H1 (cell line): ENCODE measurements around the gene CDKN1A. TPM values are rescaled to one million over a fixed set of nuclear protein-coding genes. Genes with fewer than 3 reads are reported as not detected.

Source experiments
- CTCF ChIA-PET: fragments of 300-600 bp; sonication (Branson Sonifier 250); formaldehyde crosslinking; loops from one replicate; lab custom pipeline; 2021; ENCODE audit not compliant: partially characterized antibody; lab: Charles Lee
- POLR2A ChIA-PET: fragments of 300-600 bp; sonication (Branson Sonifier 250); formaldehyde crosslinking; loops from one replicate; lab custom pipeline; 2021; ENCODE audit warnings: inconsistent platforms; ENCODE audit not compliant: partially characterized antibody; lab: Charles Lee
- DNase-seq, 2 experiments: peaks; one replicate each; pipeline versions ENCODE4 v3.0.0 to v3.0.0-alpha.2; 2010 to 2022; ENCODE audit warnings: low spot score in 2 of 2, low read depth in 1 of 2, mixed read lengths in 1 of 2
- FAIRE-seq: peaks from 2 replicates; lab custom pipeline; 2011; peaks lifted over from hg19 to GRCh38; lab: Jason Lieb, UNC
- H2AFZ ChIP-seq: 2 replicates; pipeline ENCODE4 v1.8.1; 2012; ENCODE audit warnings: low read length, inconsistent platforms
- H2AK5ac ChIP-seq: 2 replicates; pipeline ENCODE4 v1.6.1; 2013; ENCODE audit warnings: low read depth, low read length
- H2BK120ac ChIP-seq: replicated peaks from 2 replicates; pipeline ENCODE3; 2013; ENCODE audit warnings: low read depth, low read length, inconsistent platforms
- H2BK12ac ChIP-seq: 2 replicates; pipeline ENCODE4 v1.6.1; 2013; ENCODE audit warnings: low read depth, low read length
- H2BK15ac ChIP-seq: 2 replicates; pipeline ENCODE4 v1.6.1; 2013; ENCODE audit warnings: low read length
- H2BK20ac ChIP-seq: 2 replicates; pipeline ENCODE4 v1.6.1; 2013; ENCODE audit warnings: low read length
- H2BK5ac ChIP-seq: 2 replicates; pipeline ENCODE4 v1.6.1; 2013; ENCODE audit warnings: low read depth, low read length
- H3K14ac ChIP-seq: 2 replicates; pipeline ENCODE4 v1.6.1; 2013; ENCODE audit warnings: inconsistent platforms; ENCODE audit not compliant: insufficient read length
- H3K18ac ChIP-seq: 2 replicates; pipeline ENCODE4 v1.6.1; 2013; ENCODE audit warnings: low read length; ENCODE audit errors: extremely low read depth
- H3K23ac ChIP-seq: 2 replicates; pipeline ENCODE4 v1.6.1; 2013; ENCODE audit warnings: inconsistent platforms; ENCODE audit not compliant: insufficient read length
- H3K23me2 ChIP-seq: 2 replicates; pipeline ENCODE4 v1.6.1; 2013; ENCODE audit warnings: low read depth, low read length
- H3K27ac ChIP-seq: 2 replicates; pipeline ENCODE4 v1.6.1; 2011; ENCODE audit warnings: low read depth, low read length, inconsistent platforms
- H3K27me3 ChIP-seq, 4 experiments: replicated peaks in 1 of 4; 1 replicate in 1 of 4; 2 replicates in 3 of 4; pipeline versions ENCODE4 v1.6.1 to v1.8.1; 2011 to 2013; ENCODE audit warnings: low read length in 3 of 4, mild to moderate bottlenecking in 3 of 4, inconsistent platforms in 2 of 4, mixed read lengths in 2 of 4, moderate library complexity in 1 of 4; ENCODE audit not compliant: control insufficient read depth in 3 of 4, insufficient read depth in 3 of 4; ENCODE audit errors: extremely low read depth in 1 of 4
- H3K36me3 ChIP-seq, 4 experiments: 2 replicates each; pipeline versions ENCODE4 v1.6.1 to v1.8.1; 2011 to 2013; ENCODE audit warnings: mild to moderate bottlenecking in 4 of 4, low read length in 3 of 4, moderate library complexity in 2 of 4, control low read depth in 1 of 4, inconsistent platforms in 1 of 4; ENCODE audit not compliant: insufficient read depth in 4 of 4, control insufficient read depth in 2 of 4
- H3K4ac ChIP-seq: replicated peaks from 2 replicates; pipeline ENCODE3; 2013; ENCODE audit warnings: low read length, low read depth, mixed read lengths, inconsistent platforms; ENCODE audit not compliant: insufficient read length
- H3K4me1 ChIP-seq, 4 experiments: replicated peaks in 1 of 4; 1 replicate in 1 of 4; 2 replicates in 3 of 4; pipeline versions ENCODE4 v1.6.1 to v1.8.1; 2011 to 2013; ENCODE audit warnings: low read length in 3 of 4, inconsistent platforms in 2 of 4, mixed read lengths in 1 of 4; ENCODE audit not compliant: insufficient read depth in 4 of 4, control insufficient read depth in 3 of 4
- H3K4me2 ChIP-seq, 2 experiments: 2 replicates each; pipeline versions ENCODE4 v1.6.1 to v1.8.1; 2011 to 2013; ENCODE audit warnings: low read depth in 2 of 2, low read length in 2 of 2, control low read depth in 1 of 2, inconsistent platforms in 1 of 2, mild to moderate bottlenecking in 1 of 2; ENCODE audit not compliant: insufficient read depth in 1 of 2
- H3K4me3 ChIP-seq, 4 experiments: fragments of 200-600, 300-600 bp in 1 of 4; sonication (generic), shearing (Covaris generic), sonication (Bioruptor Twin) in 1 of 4; 2 replicates each; pipeline versions ENCODE4 v1.5.1 to v1.8.1; 2011 to 2016; ENCODE audit warnings: low read length in 4 of 4, low read depth in 3 of 4, control low read depth in 2 of 4, inconsistent platforms in 2 of 4, mild to moderate bottlenecking in 2 of 4, mixed read lengths in 1 of 4, moderate library complexity in 1 of 4; ENCODE audit not compliant: insufficient read depth in 2 of 4; ENCODE audit errors: extremely low read depth in 1 of 4
- H3K56ac ChIP-seq: replicated peaks from 2 replicates; pipeline ENCODE3; 2013; ENCODE audit warnings: low read depth, mild to moderate bottlenecking, mixed read lengths, low read length, inconsistent platforms; ENCODE audit not compliant: insufficient read length
- H3K79me1 ChIP-seq: 2 replicates; pipeline ENCODE4 v1.6.1; 2013; ENCODE audit warnings: low read depth, low read length, control low read depth
- H3K79me2 ChIP-seq, 2 experiments: 2 replicates each; pipeline versions ENCODE4 v1.6.1 to v1.8.1; 2012 to 2013; ENCODE audit warnings: low read length in 2 of 2, mild to moderate bottlenecking in 2 of 2, inconsistent platforms in 1 of 2; ENCODE audit not compliant: insufficient read depth in 2 of 2, control insufficient read depth in 1 of 2
- H3K9ac ChIP-seq, 4 experiments: replicated peaks in 1 of 4; 1 replicate in 1 of 4; 2 replicates in 3 of 4; pipeline versions ENCODE4 v1.6.1 to v1.8.1; 2011 to 2013; ENCODE audit warnings: low read depth in 3 of 4, low read length in 3 of 4, control low read depth in 2 of 4, mild to moderate bottlenecking in 2 of 4, moderate library complexity in 2 of 4, inconsistent platforms in 1 of 4; ENCODE audit errors: extremely low read depth in 1 of 4
- H3K9me3 ChIP-seq, 2 experiments: 2 replicates each; pipeline versions ENCODE4 v1.6.1 to v1.8.1; 2012 to 2013; ENCODE audit warnings: mild to moderate bottlenecking in 2 of 2, moderate library complexity in 2 of 2, control low read depth in 1 of 2, inconsistent platforms in 1 of 2, low read depth in 1 of 2, low read length in 1 of 2, mixed read lengths in 1 of 2; ENCODE audit not compliant: insufficient read depth in 2 of 2
- H4K20me1 ChIP-seq, 2 experiments: replicated peaks in 1 of 2; 2 replicates each; pipeline versions ENCODE3 to v1.8.1; 2011 to 2013; ENCODE audit warnings: inconsistent platforms in 2 of 2, low read length in 2 of 2, mild to moderate bottlenecking in 1 of 2; ENCODE audit not compliant: insufficient read depth in 2 of 2, control insufficient read depth in 1 of 2
- H4K5ac ChIP-seq: 2 replicates; pipeline ENCODE4 v1.6.1; 2013; ENCODE audit warnings: low read length, low read depth, mixed read lengths, inconsistent platforms; ENCODE audit not compliant: insufficient read length
- H4K8ac ChIP-seq: 2 replicates; pipeline ENCODE4 v1.8.0; 2013; ENCODE audit warnings: mild to moderate bottlenecking, moderate library complexity, low read length, inconsistent platforms; ENCODE audit not compliant: insufficient read depth; ENCODE audit errors: extremely low read depth
- H4K91ac ChIP-seq: replicated peaks from 2 replicates; pipeline ENCODE3; 2013; ENCODE audit warnings: low read length, mixed read lengths, inconsistent platforms; ENCODE audit not compliant: insufficient read length
- ASH2L ChIP-seq: fragments of 200-600, 300-600 bp; sonication (generic); IDR thresholded peaks from one replicate; pipeline ENCODE4 v1.7.1; 2017; ENCODE audit warnings: low read length
- CHD2 ChIP-seq: IDR thresholded peaks from 2 replicates; pipeline ENCODE4 v1.6.1; 2012; ENCODE audit warnings: low read length, improper control_type of control experiment
- CREB1 ChIP-seq: IDR thresholded peaks from 2 replicates; pipeline ENCODE4 v1.6.1; 2012; ENCODE audit warnings: inconsistent platforms
- CTCF ChIP-seq, 3 experiments: IDR thresholded peaks; 1 replicate in 2 of 3; 2 replicates in 1 of 3; pipeline versions ENCODE4 v1.5.1 to v1.6.1; 2011; ENCODE audit warnings: low read length in 3 of 3, mild to moderate bottlenecking in 3 of 3, inconsistent platforms in 2 of 3, low read depth in 1 of 3, moderate library complexity in 1 of 3; ENCODE audit not compliant: insufficient read depth in 1 of 3; ENCODE audit errors: control extremely low read depth in 1 of 3
- EP300 ChIP-seq, 2 experiments: IDR thresholded peaks; 1 replicate in 1 of 2; 2 replicates in 1 of 2; pipeline ENCODE4 v1.6.1; 2011 to 2012; ENCODE audit warnings: low read depth in 2 of 2, low read length in 2 of 2, mild to moderate bottlenecking in 2 of 2, borderline replicate concordance in 1 of 2, inconsistent platforms in 1 of 2, moderate library complexity in 1 of 2
- MAX ChIP-seq: IDR thresholded peaks from 2 replicates; pipeline ENCODE4 v1.6.1; 2012; ENCODE audit warnings: inconsistent platforms
- PHF8 ChIP-seq: fragments of 200-600 bp; sonication (generic); conservative IDR thresholded peaks from 2 replicates; pipeline ENCODE4 v1.7.1; 2012; ENCODE audit warnings: low read depth, mild to moderate bottlenecking, inconsistent platforms, low read length, moderate library complexity
- POLR2A ChIP-seq, 2 experiments: IDR thresholded peaks; 1 replicate in 1 of 2; 2 replicates in 1 of 2; pipeline ENCODE4 v1.6.1; 2011; ENCODE audit warnings: low read depth in 2 of 2, low read length in 2 of 2, mild to moderate bottlenecking in 2 of 2; ENCODE audit errors: control extremely low read depth in 1 of 2
- RAD21 ChIP-seq, 2 experiments: IDR thresholded peaks in 1 of 2; conservative IDR thresholded peaks in 1 of 2; 2 replicates each; pipeline ENCODE4 v1.6.1; 2011; ENCODE audit warnings: low read depth in 2 of 2, low read length in 2 of 2, improper control_type of control experiment in 1 of 2, inconsistent platforms in 1 of 2, mild to moderate bottlenecking in 1 of 2, moderate library complexity in 1 of 2
- RXRA ChIP-seq: IDR thresholded peaks from 2 replicates; pipeline ENCODE4 v1.6.1; 2011; ENCODE audit warnings: low read depth, mild to moderate bottlenecking, low read length, moderate library complexity; ENCODE audit not compliant: insufficient read depth
- TBP ChIP-seq: IDR thresholded peaks from 2 replicates; pipeline ENCODE4 v1.6.1; 2011; ENCODE audit warnings: low read depth, low read length, improper control_type of control experiment
- WGBS, 2 experiments: shearing (Covaris generic) in 1 of 2; methylation state at CpG; one replicate each; pipeline versions ENCODE4 v1.1.6 to v1.1.7; 2013 to 2015; ENCODE audit warnings: low lambda C conversion rate in 2 of 2, mixed read lengths in 2 of 2, inconsistent platforms in 1 of 2, low coverage in 1 of 2, missing lambda C conversion rate in 1 of 2; ENCODE audit not compliant: insufficient replicate concordance in 2 of 2, insufficient coverage in 1 of 2, insufficient read length in 1 of 2; ENCODE audit errors: extremely low coverage in 1 of 2, missing lambda C conversion rate in 1 of 2; 5-methylcytosine and 5-hydroxymethylcytosine counted together
- polyA plus RNA-seq, 7 experiments: library from polyadenylated mRNA; depleted of rRNA in 3 of 7; stranded (reverse) in 5 of 7; unstranded in 2 of 7; fragments of >200 nt in 5 of 7; fragments of 200-250 nt in 2 of 7; gene quantifications; 1 replicate in 5 of 7; 2 replicates in 1 of 7; 4 replicates in 1 of 7; pipeline versions ENCODE4 v1.2.1 to v1.2.3, GENCODE V29; 2011 to 2013; ENCODE audit warnings: missing spikeins in 2 of 7, mixed read lengths in 2 of 7
- total RNA-seq: library from RNA; stranded (reverse); fragmentation: NEBNext Ultra II Directional; extraction: Animal tissue kit (Norgen Biotek cat#: 25700); gene quantifications from 2 replicates; pipeline ENCODE4 v1.2.1, GENCODE V29; 2021

The CDKN1A gene
- total and polyA plus RNA-seq, 2 of the 8 experiments (the other 6 are each of a cell fraction or from before 2014, with no cell fraction given) = 15.2 to 36.0 TPM

- Histone ChIP-seq H3K4me1 (peaks cover 7 to 27% (median 17%) of the 10 kb centered on the region in 4 experiments), H3K27me3 (peaks cover 0 to 4% (median 0%) of the 10 kb centered on the region in 4 experiments; a peak in 2 of 7 replicates), H4K5ac (no peak overlapping the region), H3K79me2 (no peaks in the 10 kb centered on the region), H2BK20ac (no peak overlapping the region), H3K23me2 (peaks cover 7% of the 10 kb centered on the region; the same call in 1 of the 2 replicates), H3K27ac (no peak overlapping the region), H2BK15ac (no peak overlapping the region; the same call in 1 of the 2 replicates), H2BK120ac (no peak overlapping the region), H2AFZ (no peak overlapping the region), H4K20me1 (peaks cover 0 to 2% of the 10 kb centered on the region in 2 experiments), H3K4ac (no peak overlapping the region), H2BK5ac (no peak overlapping the region), H3K18ac (no peak overlapping the region), H2AK5ac (no peak overlapping the region), H3K14ac (no peak overlapping the region), H3K23ac (no peak overlapping the region), H3K79me1 (no peaks in the 10 kb centered on the region), H4K8ac (no peak overlapping the region), H2BK12ac (peak overlapping the region; percentile 70; the same call in 1 of the 2 replicates), H3K4me3 (no peak overlapping the region), H4K91ac (no peak overlapping the region), H3K9me3 (no peaks in the 10 kb centered on the region), H3K56ac (no peak overlapping the region), H3K4me2 (no peak overlapping the region), H3K36me3 (no peaks in the 10 kb centered on the region), H3K9ac (no peak overlapping the region)
- 83% methylated on average over 6 of the region's 6 CpGs; no CpG with 5 or more reads in 1 of the 2 experiments for WGBS, 2 experiments
- ChIA-PET POLR2A (interaction anchor here (0.6 to 8.6 kb wide), 4 partner anchors 14 to 68 kb away, joined by 3 to 109 read pairs (median 4); partner anchors contain the start of gene CDKN1A), CTCF (interaction anchor here (0.6 to 2.3 kb wide), 11 partner anchors 10 to 239 kb away, joined by 3 to 9 read pairs (median 5); no protein-coding TSS in a partner anchor)
- no peak for TF ChIP-seq MAX
- TF ChIP-seq POLR2A (IDR thresholded peaks at IDR 0.05; ENCODE audit: control extremely low read depth in 1 of 2, low read depth in 2 of 2, low read length in 2 of 2) = no peak
- no peak for TF ChIP-seq CREB1
- TF ChIP-seq TBP = no peak
- no peak for TF ChIP-seq CHD2
- TF ChIP-seq PHF8 = no peak
- TF ChIP-seq RXRA = no peak
- TF ChIP-seq CTCF (IDR thresholded peaks at IDR 0.05; ENCODE audit: control extremely low read depth in 1 of 3, insufficient read depth in 1 of 3, low read depth in 1 of 3, low read length in 3 of 3) = no peak
- no peak for TF ChIP-seq EP300 (IDR thresholded peaks at IDR 0.05; ENCODE audit: borderline replicate concordance in 1 of 2, low read depth in 2 of 2, low read length in 2 of 2)
- no peak for TF ChIP-seq ASH2L
- TF ChIP-seq RAD21 (IDR thresholded peaks at IDR 0.05 in 1 of 2, conservative IDR thresholded peaks at IDR 0.05 in 1 of 2; ENCODE audit: low read depth in 2 of 2, low read length in 2 of 2) = no peak
- FAIRE-seq = no peak
- no peak for DNase-seq
Observed at GRCh38 chr6:36662827-36663256, 15.7 kb upstream of the CDKN1A start.
